ENCODE results near the gene ZBTB25. TPM values are rescaled to one million over a fixed set of nuclear protein-coding genes. Genes with fewer than 3 reads are reported as not detected.

The ZBTB25 gene
- total and polyA plus RNA-seq, 7 experiments from 2014 or later: 30.5 to 88.0 (median 48.4) TPM

DNA sequence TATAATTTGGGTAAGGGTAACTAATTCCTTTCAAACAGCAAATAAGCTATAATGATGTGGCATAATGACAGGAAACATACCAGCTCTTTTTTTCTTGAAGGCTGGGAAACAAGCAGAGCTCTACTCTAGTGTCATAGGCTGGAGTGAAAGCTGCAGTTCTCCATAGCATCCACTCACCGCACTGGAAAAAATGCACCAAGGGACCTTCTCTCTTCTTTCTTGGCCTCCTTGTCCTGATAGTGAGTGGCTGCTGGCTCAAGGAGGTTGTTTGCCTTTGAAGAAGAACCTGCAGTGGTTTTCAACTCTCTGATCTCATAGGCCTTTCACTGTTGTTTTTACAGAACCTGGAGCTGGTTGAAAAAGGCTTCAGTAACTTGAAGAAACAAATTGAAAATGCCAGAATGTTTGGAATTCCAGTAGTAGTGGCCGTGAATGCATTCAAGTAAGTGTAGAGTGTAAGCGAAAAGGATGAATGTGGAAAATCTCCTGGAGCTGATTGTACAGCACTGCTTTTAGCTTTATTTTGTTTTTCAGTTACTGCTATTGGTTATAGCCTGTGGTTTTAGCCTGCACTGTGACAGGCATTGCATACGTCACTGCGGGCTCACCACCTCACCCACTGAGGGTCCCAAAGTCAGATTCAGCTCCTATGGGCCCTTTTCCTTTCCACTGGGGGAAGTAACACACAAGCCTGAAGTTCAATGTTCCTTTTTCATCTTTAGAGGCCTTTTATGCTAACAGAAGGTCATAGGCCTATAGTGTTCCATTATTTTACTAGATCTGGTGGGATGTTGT is 55.6 kb downstream of the ZBTB25 start:
- ATAC-seq: peak; percentile 33
- Mint-ChIP-seq H3K4me3 (no peak overlapping the region), H3K9me3 (no peaks in the 10 kb centered on the region), H3K36me3 (peaks cover 4 to 39% (median 15%) of the 10 kb centered on the region in 5 donors), H3K27ac (peak overlapping the region in 4 of 9 donors; percentile 15 to 63 (median 49)), H3K4me1 (peaks cover 12 to 37% (median 19%) of the 10 kb centered on the region in 7 donors), H3K27me3 (no peaks in the 10 kb centered on the region)
- CTCF ChIA-PET: interaction anchor here (0.7 to 1.2 kb wide), 2 partner anchors 16 to 183 kb away, joined by 3 to 4 read pairs; no protein-coding TSS in a partner anchor
- H3K4me1 ChIP-seq (ENCODE audit: control insufficient read depth in 2 of 2, insufficient read depth in 2 of 2, low read length in 2 of 2): peaks cover 0 to 16% of the 10 kb centered on the region in 2 donors
- H3K27ac ChIP-seq (ENCODE audit: low read depth, low read length): no peak overlapping the region
- intact Hi-C loops (cut with micrococcal nuclease): loop anchor here in 1 of 2 donors (5.0 kb wide), 1 partner anchor 54 kb away; the partner anchor contains the start of genes ZBTB1 and ZBTB25
- no peaks in the 10 kb centered on the region for H3K27me3 ChIP-seq (ENCODE audit: control insufficient read depth in 2 of 2, insufficient read depth in 2 of 2, low read length in 2 of 2)
- no peaks in the 10 kb centered on the region for H3K9me3 ChIP-seq (ENCODE audit: control insufficient read depth in 2 of 3, low read length in 3 of 3)
- DNase-seq: peak in 1 of 9 donors; percentile 3
- POLR2A ChIA-PET: interaction anchor here (0.6 kb wide), 1 partner anchor 32 kb away, joined by 5 read pairs; no protein-coding TSS in a partner anchor
- no peak overlapping the region for H3K4me3 ChIP-seq (ENCODE audit: low read length)
- peaks cover 0 to 33% (median 3%) of the 10 kb centered on the region in 3 experiments for H3K36me3 ChIP-seq (ENCODE audit: control insufficient read depth in 2 of 3, insufficient read depth in 3 of 3, low read length in 3 of 3)

GRCh38 chr14:64444984-64445845 is 58.4 kb downstream of the ZBTB25 start:
- H3K9me3 Mint-ChIP-seq: no peaks in the 10 kb centered on the region
- no peak overlapping the region for H3K4me3 ChIP-seq (ENCODE audit: low read length)
- no peaks in the 10 kb centered on the region for H3K27me3 ChIP-seq (ENCODE audit: control insufficient read depth in 2 of 2, insufficient read depth in 2 of 2, low read length in 2 of 2)
- no peak overlapping the region for H3K27ac ChIP-seq (ENCODE audit: low read depth, low read length)
- peaks cover 0 to 46% (median 0%) of the 10 kb centered on the region in 3 experiments for H3K36me3 ChIP-seq (ENCODE audit: control insufficient read depth in 2 of 3, insufficient read depth in 3 of 3, low read length in 3 of 3)
- H3K27ac Mint-ChIP-seq: peak overlapping the region in 8 of 9 donors; percentile 32 to 88 (median 64)
- peak overlapping the region in 1 of 10 donors; percentile 71 for H3K4me3 Mint-ChIP-seq
- H3K4me1 Mint-ChIP-seq: peaks cover 12 to 35% (median 16%) of the 10 kb centered on the region in 7 donors
- H3K27me3 Mint-ChIP-seq: no peaks in the 10 kb centered on the region
- CTCF ChIA-PET: interaction anchor here (1.0 kb wide), 1 partner anchor 71 kb away, joined by 3 read pairs; no protein-coding TSS in a partner anchor
- ATAC-seq (peak; percentile 86), DNase-seq (peak in 1 of 9 donors; percentile 45)
- no peaks in the 10 kb centered on the region for H3K9me3 ChIP-seq (ENCODE audit: control insufficient read depth in 2 of 3, low read length in 3 of 3)
- peaks cover 8 to 44% (median 22%) of the 10 kb centered on the region in 5 donors for H3K36me3 Mint-ChIP-seq
- POLR2A ChIA-PET: interaction anchor here (0.7 to 0.9 kb wide), 2 partner anchors 10 to 104 kb away, joined by 3 to 4 read pairs; partner anchors contain the start of gene PPP1R36
- intact Hi-C loops (cut with micrococcal nuclease): loop anchor here in 1 of 2 donors (5.0 kb wide), 1 partner anchor 57 kb away; the partner anchor contains the start of genes ZBTB1 and ZBTB25
- H3K4me1 ChIP-seq (ENCODE audit: control insufficient read depth in 2 of 2, insufficient read depth in 2 of 2, low read length in 2 of 2): peaks cover 0 to 16% of the 10 kb centered on the region in 2 donors

GRCh38 chr14:64444140-64444539 is 59.5 kb downstream of the ZBTB25 start:
- Histone ChIP-seq H3K27ac (ENCODE audit: low read depth, low read length) (no peak overlapping the region), H3K4me1 (ENCODE audit: control insufficient read depth in 2 of 2, insufficient read depth in 2 of 2, low read length in 2 of 2) (peaks cover 0 to 16% of the 10 kb centered on the region in 2 donors), H3K36me3 (ENCODE audit: control insufficient read depth in 2 of 3, insufficient read depth in 3 of 3, low read length in 3 of 3) (peaks cover 0 to 38% (median 0%) of the 10 kb centered on the region in 3 experiments), H3K27me3 (ENCODE audit: control insufficient read depth in 2 of 2, insufficient read depth in 2 of 2, low read length in 2 of 2) (no peaks in the 10 kb centered on the region), H3K4me3 (ENCODE audit: low read length) (no peak overlapping the region), H3K9me3 (ENCODE audit: control insufficient read depth in 2 of 3, low read length in 3 of 3) (no peaks in the 10 kb centered on the region)
- Mint-ChIP-seq H3K4me1 (peaks cover 14 to 32% (median 16%) of the 10 kb centered on the region in 7 donors), H3K9me3 (no peaks in the 10 kb centered on the region), H3K36me3 (peaks cover 9 to 46% (median 24%) of the 10 kb centered on the region in 5 donors), H3K4me3 (no peak overlapping the region), H3K27ac (peak overlapping the region in 6 of 9 donors; percentile 33 to 88 (median 58)), H3K27me3 (no peaks in the 10 kb centered on the region)
- intact Hi-C loops (cut with micrococcal nuclease): no loop called here
- DNase-seq (no peak), ATAC-seq (no peak)
- ChIA-PET CTCF (interaction anchor here (0.6 to 1.0 kb wide), 2 partner anchors 14 to 73 kb away, joined by 3 read pairs; no protein-coding TSS in a partner anchor), POLR2A (interaction anchor here (0.7 kb wide), 1 partner anchor 105 kb away, joined by 4 read pairs; the partner anchor contains the start of gene PPP1R36)

DNA sequence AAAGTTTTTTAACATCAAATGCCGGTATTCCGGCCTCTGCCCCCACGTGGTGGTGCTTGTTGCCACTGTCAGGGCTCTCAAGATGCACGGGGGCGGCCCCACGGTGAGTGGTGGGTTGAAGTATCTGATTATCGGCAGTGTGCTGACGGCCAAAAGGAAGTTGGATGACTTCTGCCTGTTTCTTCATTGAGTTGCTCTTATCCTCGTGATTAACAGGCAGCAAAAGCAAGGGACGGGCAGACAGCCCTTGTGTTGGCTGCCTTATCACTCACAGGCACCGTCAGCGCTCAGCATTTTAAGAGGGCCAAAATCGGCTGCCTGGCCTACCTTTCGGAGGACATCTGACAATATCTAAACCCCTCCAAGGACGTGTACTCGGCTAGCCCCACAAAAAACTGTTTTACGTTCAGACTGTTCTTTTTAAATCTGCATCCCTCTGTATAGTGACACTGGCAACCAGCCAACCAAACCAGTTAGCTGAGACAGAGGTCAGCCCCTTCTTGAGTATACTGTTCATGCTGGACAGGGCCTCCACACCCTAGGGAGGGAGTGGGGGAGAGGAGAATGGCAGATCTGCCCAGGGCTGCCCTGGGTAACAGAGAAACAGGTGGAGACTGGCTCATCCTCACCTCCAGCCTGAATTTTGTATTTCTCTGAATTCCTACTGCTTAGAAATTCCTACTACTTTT is 61.2 kb downstream of the ZBTB25 start:
- ATAC-seq (no peak), DNase-seq (no peak)
- H3K36me3 ChIP-seq (ENCODE audit: control insufficient read depth in 2 of 3, insufficient read depth in 3 of 3, low read length in 3 of 3): peaks cover 0 to 31% (median 0%) of the 10 kb centered on the region in 3 experiments
- Mint-ChIP-seq H3K27me3 (no peaks in the 10 kb centered on the region), H3K27ac (no peak overlapping the region), H3K36me3 (peaks cover 14 to 47% (median 29%) of the 10 kb centered on the region in 5 donors), H3K4me1 (peaks cover 14 to 36% (median 20%) of the 10 kb centered on the region in 7 donors), H3K4me3 (no peak overlapping the region), H3K9me3 (no peaks in the 10 kb centered on the region)
- no peaks in the 10 kb centered on the region for H3K9me3 ChIP-seq (ENCODE audit: control insufficient read depth in 2 of 3, low read length in 3 of 3)
- POLR2A ChIA-PET: no interaction called here
- CTCF ChIA-PET: no interaction called here
- no peaks in the 10 kb centered on the region for H3K27me3 ChIP-seq (ENCODE audit: control insufficient read depth in 2 of 2, insufficient read depth in 2 of 2, low read length in 2 of 2)
- intact Hi-C loops (cut with micrococcal nuclease): loop anchor here in 1 of 2 donors (2.0 kb wide), 1 partner anchor 22 kb away; the partner anchor contains the start of gene AKAP5
- no peak overlapping the region for H3K4me3 ChIP-seq (ENCODE audit: low read length)
- H3K4me1 ChIP-seq (ENCODE audit: control insufficient read depth in 2 of 2, insufficient read depth in 2 of 2, low read length in 2 of 2): peaks cover 0 to 16% of the 10 kb centered on the region in 2 donors
- no peak overlapping the region for H3K27ac ChIP-seq (ENCODE audit: low read depth, low read length)

GRCh38 chr14:64440494-64440893 is 63.1 kb downstream of the ZBTB25 start:
- Histone ChIP-seq H3K36me3 (ENCODE audit: control insufficient read depth in 2 of 3, insufficient read depth in 3 of 3, low read length in 3 of 3) (peaks cover 0 to 38% (median 0%) of the 10 kb centered on the region in 3 experiments), H3K27ac (ENCODE audit: low read depth, low read length) (no peak overlapping the region), H3K4me1 (ENCODE audit: control insufficient read depth in 2 of 2, insufficient read depth in 2 of 2, low read length in 2 of 2) (peaks cover 0 to 13% of the 10 kb centered on the region in 2 donors), H3K4me3 (ENCODE audit: low read length) (no peak overlapping the region), H3K9me3 (ENCODE audit: control insufficient read depth in 2 of 3, low read length in 3 of 3) (no peaks in the 10 kb centered on the region), H3K27me3 (ENCODE audit: control insufficient read depth in 2 of 2, insufficient read depth in 2 of 2, low read length in 2 of 2) (no peaks in the 10 kb centered on the region)
- CTCF ChIA-PET: interaction anchor here (0.6 kb wide), 1 partner anchor 16 kb away, joined by 6 read pairs; no protein-coding TSS in a partner anchor
- DNase-seq (no peak), ATAC-seq (no peak)
- Mint-ChIP-seq H3K4me1 (peaks cover 10 to 33% (median 18%) of the 10 kb centered on the region in 7 donors), H3K27me3 (no peaks in the 10 kb centered on the region), H3K27ac (no peak overlapping the region), H3K9me3 (no peaks in the 10 kb centered on the region), H3K36me3 (peaks cover 14 to 55% (median 30%) of the 10 kb centered on the region in 5 donors), H3K4me3 (no peak overlapping the region)
- POLR2A ChIA-PET: interaction anchor here (1.0 kb wide), 1 partner anchor 53 kb away, joined by 3 read pairs; no protein-coding TSS in a partner anchor
- intact Hi-C loops (cut with micrococcal nuclease): no loop called here

All from naive thymus-derived CD4-positive, alpha-beta T cell (primary cell).